Measurements from ENCODE around the gene SCN1B. TPM values are rescaled to one million over a fixed set of nuclear protein-coding genes. Genes with fewer than 3 reads are reported as not detected.

SCN1B gene
- total RNA-seq, 1 donor from 2014 or later, result 5.8 TPM

DNA sequence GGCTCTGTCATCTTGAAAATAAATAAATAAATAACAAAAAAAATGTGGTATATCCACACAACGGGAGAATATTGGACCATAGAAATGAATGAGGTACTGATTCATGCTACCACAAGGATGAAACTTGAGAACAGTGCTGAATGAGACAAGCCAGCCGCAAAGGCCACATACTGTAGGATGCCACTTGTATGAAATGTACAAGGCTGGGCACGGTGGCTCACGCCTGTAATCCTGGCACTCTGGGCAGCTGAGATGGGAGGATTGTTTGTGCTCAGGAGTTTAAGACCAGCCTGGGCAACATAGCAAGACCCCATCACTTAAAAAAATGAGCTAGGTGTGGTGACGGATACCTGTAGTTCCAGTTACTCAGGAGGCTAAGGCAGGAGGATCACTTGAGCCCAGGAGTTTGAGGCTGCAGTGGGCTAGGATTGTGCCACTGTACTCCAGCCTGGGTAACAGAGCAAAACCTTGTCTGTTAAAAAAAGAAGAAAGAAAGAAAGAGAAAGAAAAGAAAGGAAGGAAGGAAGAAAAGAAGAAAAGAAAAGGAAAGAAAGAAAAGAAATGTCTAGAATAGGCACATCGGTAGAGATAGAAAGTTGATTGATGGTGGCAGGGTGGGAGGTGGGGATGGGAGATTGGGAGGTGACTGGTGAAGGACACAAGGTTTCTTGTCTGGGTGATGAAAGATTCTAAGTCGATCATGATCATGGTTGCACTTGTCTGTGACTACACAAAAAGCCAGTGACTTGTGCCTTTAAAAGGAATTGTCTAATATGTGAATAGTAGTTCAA lies 31.5 kb downstream of the SCN1B start:
- H3K9me3 Mint-ChIP-seq (ENCODE audit: low read depth), result no peaks in the 10 kb centered on the region
- no peaks in the 10 kb centered on the region for H3K4me1 Mint-ChIP-seq (ENCODE audit: low read depth)
- H3K36me3 Mint-ChIP-seq (ENCODE audit: low read depth), result no peaks in the 10 kb centered on the region
- no peak for DNase-seq (ENCODE audit: low spot score)
- H3K27me3 Mint-ChIP-seq (ENCODE audit: low read depth), result peaks cover 15% of the 10 kb centered on the region
- no peak overlapping the region for H3K4me3 Mint-ChIP-seq (ENCODE audit: unreplicated experiment)
- no peak overlapping the region for H3K27ac Mint-ChIP-seq (ENCODE audit: unreplicated experiment)
- TF ChIP-seq CTCF (IDR thresholded peaks at IDR 0.05), result no peak

DNA sequence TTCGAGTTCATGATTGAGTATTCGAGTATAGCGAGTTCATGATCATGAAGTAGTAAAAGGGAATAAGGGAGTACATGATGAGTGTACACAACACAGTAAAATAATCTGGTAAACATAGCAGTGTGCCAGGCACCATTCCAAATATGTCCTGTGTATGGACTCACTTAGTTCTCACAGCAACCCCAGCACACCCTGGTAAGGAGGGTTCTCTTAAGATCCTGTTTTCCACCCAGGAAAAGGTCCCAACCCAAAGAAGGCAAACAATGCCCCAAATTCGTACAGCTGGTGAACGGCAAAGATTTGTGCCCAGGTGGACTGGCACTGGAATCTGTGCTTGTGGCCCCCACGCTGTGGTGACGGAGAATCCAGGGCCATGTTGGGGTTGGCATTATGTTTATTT lies 32.7 kb downstream of the SCN1B start:
- H3K4me1 Mint-ChIP-seq (ENCODE audit: low read depth), result no peaks in the 10 kb centered on the region
- H3K4me3 Mint-ChIP-seq (ENCODE audit: unreplicated experiment), result no peak overlapping the region
- H3K27me3 Mint-ChIP-seq (ENCODE audit: low read depth), result peaks cover 12% of the 10 kb centered on the region
- TF ChIP-seq CTCF (IDR thresholded peaks at IDR 0.05), result no peak
- no peaks in the 10 kb centered on the region for H3K9me3 Mint-ChIP-seq (ENCODE audit: low read depth)
- H3K36me3 Mint-ChIP-seq (ENCODE audit: low read depth), result no peaks in the 10 kb centered on the region
- no peak for DNase-seq (ENCODE audit: low spot score)
- H3K27ac Mint-ChIP-seq (ENCODE audit: unreplicated experiment), result no peak overlapping the region

- H3K27me3 Mint-ChIP-seq (ENCODE audit: low read depth), result peaks cover 14% of the 10 kb centered on the region
- no peak for TF ChIP-seq CTCF (IDR thresholded peaks at IDR 0.05)
- H3K4me3 Mint-ChIP-seq (ENCODE audit: unreplicated experiment), result no peak overlapping the region
- H3K27ac Mint-ChIP-seq (ENCODE audit: unreplicated experiment), result no peak overlapping the region
- H3K4me1 Mint-ChIP-seq (ENCODE audit: low read depth), result peaks cover 10% of the 10 kb centered on the region
- no peaks in the 10 kb centered on the region for H3K36me3 Mint-ChIP-seq (ENCODE audit: low read depth)
- no peak for DNase-seq (ENCODE audit: low spot score)
- no peaks in the 10 kb centered on the region for H3K9me3 Mint-ChIP-seq (ENCODE audit: low read depth)
Observed at GRCh38 chr19:35063940-35064818, 33.9 kb downstream of the SCN1B start.

DNA sequence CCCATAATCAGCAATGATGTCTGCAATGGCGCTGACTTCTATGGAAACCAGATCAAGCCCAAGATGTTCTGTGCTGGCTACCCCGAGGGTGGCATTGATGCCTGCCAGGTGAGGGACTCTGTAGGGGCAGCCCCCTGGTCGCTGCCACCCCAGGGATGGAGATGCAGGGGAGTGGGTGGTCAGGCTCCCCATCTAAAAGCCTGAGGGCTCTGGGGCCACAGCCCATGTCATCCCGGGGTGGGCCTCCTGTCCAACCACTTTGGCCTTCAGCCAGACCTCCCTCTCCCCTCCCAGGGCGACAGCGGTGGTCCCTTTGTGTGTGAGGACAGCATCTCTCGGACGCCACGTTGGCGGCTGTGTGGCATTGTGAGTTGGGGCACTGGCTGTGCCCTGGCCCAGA lies 35.3 kb downstream of the SCN1B start:
- no peak for DNase-seq (ENCODE audit: low spot score)
- Mint-ChIP-seq H3K4me1 (ENCODE audit: low read depth) (peaks cover 20% of the 10 kb centered on the region), H3K27ac (ENCODE audit: unreplicated experiment) (no peak overlapping the region), H3K4me3 (ENCODE audit: unreplicated experiment) (no peak overlapping the region), H3K9me3 (ENCODE audit: low read depth) (no peaks in the 10 kb centered on the region), H3K27me3 (ENCODE audit: low read depth) (peaks cover 14% of the 10 kb centered on the region), H3K36me3 (ENCODE audit: low read depth) (no peaks in the 10 kb centered on the region)
- no peak for TF ChIP-seq CTCF (IDR thresholded peaks at IDR 0.05)

- TF ChIP-seq CTCF (IDR thresholded peaks at IDR 0.05), result no peak
- Mint-ChIP-seq H3K4me1 (ENCODE audit: low read depth) (peaks cover 20% of the 10 kb centered on the region), H3K9me3 (ENCODE audit: low read depth) (no peaks in the 10 kb centered on the region), H3K4me3 (ENCODE audit: unreplicated experiment) (no peak overlapping the region), H3K36me3 (ENCODE audit: low read depth) (no peaks in the 10 kb centered on the region), H3K27ac (ENCODE audit: unreplicated experiment) (no peak overlapping the region), H3K27me3 (ENCODE audit: low read depth) (peaks cover 12% of the 10 kb centered on the region)
- no peak for DNase-seq (ENCODE audit: low spot score)
Observed at GRCh38 chr19:35066121-35066520, 35.9 kb downstream of the SCN1B start.

Data from chondrocyte (in vitro differentiated cells).